Stromal cell of bone marrow (primary cell): Measurements from ENCODE around the gene PNPLA3.
"Not testable (repeated sequence)": the region's sequence is repeated elsewhere in the genome, so short reads cannot be mapped to it uniquely, and the experiment has no call there.

Experiments used
- DNase-seq: peaks from one replicate; pipeline ENCODE4 v3.0.0-alpha.2; 2012; ENCODE audit warnings: low read depth

The PNPLA3 gene

GRCh38 chr22:43889860-43890253 is 33.7 kb upstream of the PNPLA3 start:
- peak; percentile 15 for DNase-seq

GRCh38 chr22:43890901-43891331 is 32.7 kb upstream of the PNPLA3 start:
- no peak for DNase-seq

- no peak for DNase-seq
These were observed 32.0 kb upstream of the PNPLA3 start, which contains the start of gene PNPLA5 for GRCh38 chr22:43891360-43892182. Gene PNPLA5, minus strand, starts transcription at chr22:43892013. Its CDS starts 133 bp downstream, at chr22:43891880.

- DNase-seq: no peak
These were observed 31.3 kb upstream of the PNPLA3 start for GRCh38 chr22:43892183-43892894.

- DNase-seq: no peak
These were observed 30.3 kb upstream of the PNPLA3 start for GRCh38 chr22:43893266-43893665.

GRCh38 chr22:43894122-43894521 is 29.5 kb upstream of the PNPLA3 start:
- no peak for DNase-seq

- DNase-seq: no peak
These were observed 27.5 kb upstream of the PNPLA3 start for GRCh38 chr22:43895986-43896645.

GRCh38 chr22:43897751-43898261 is 25.8 kb upstream of the PNPLA3 start:
- peak; percentile 43 for DNase-seq

- no peak for DNase-seq
These were observed 23.4 kb upstream of the PNPLA3 start for GRCh38 chr22:43900206-43900605.

- DNase-seq: peak; percentile 86
These were observed 21.5 kb upstream of the PNPLA3 start for GRCh38 chr22:43901976-43902643.

GRCh38 chr22:43903033-43903432 is 20.6 kb upstream of the PNPLA3 start:
- not testable (repeated sequence) for DNase-seq

- DNase-seq: not testable (repeated sequence)
These were observed 19.2 kb upstream of the PNPLA3 start for GRCh38 chr22:43904412-43904811.

GRCh38 chr22:43905681-43906080 is 17.9 kb upstream of the PNPLA3 start:
- no peak for DNase-seq

- no peak for DNase-seq
These were observed 13.9 kb upstream of the PNPLA3 start for GRCh38 chr22:43909708-43910107.

GRCh38 chr22:43910178-43910695 is 13.4 kb upstream of the PNPLA3 start:
- DNase-seq: no peak

- no peak for DNase-seq
These were observed 12.3 kb upstream of the PNPLA3 start for GRCh38 chr22:43911351-43911750.

GRCh38 chr22:43917521-43917920 is 6.1 kb upstream of the PNPLA3 start:
- DNase-seq: no peak

GRCh38 chr22:43919106-43919973 is 4.3 kb upstream of the PNPLA3 start:
- DNase-seq: peak; percentile 83

GRCh38 chr22:43921370-43921769 is 2.2 kb upstream of the PNPLA3 start:
- peak; percentile 31 for DNase-seq

- no peak for DNase-seq
These were observed 1.5 kb upstream of the PNPLA3 start for GRCh38 chr22:43922123-43922522.

GRCh38 chr22:43923191-43923590 is 414 bp upstream of the PNPLA3 start:
- no peak for DNase-seq
